OCI-LY7 (cell line): ENCODE data around the gene LOX.

Experiments used
- EZH2phosphoT487 ChIP-seq: fragments of 200-600 bp; sonication (generic); IDR thresholded peaks from 2 replicates; pipeline ENCODE4 v1.6.1; 2018; ENCODE audit warnings: low read depth, borderline replicate concordance, mild to moderate bottlenecking, mixed run types, antibody characterized with exemption, low read length, moderate library complexity, mixed read lengths
- TF ChIP-seq, protein P1 (sequence below): fragments of 200-600 bp; sonication (generic); conservative IDR thresholded peaks from 2 replicates; pipeline ENCODE4 v1.5.1; 2014; ENCODE audit warnings: mild to moderate bottlenecking, antibody characterized with exemption, low read length, moderate library complexity, mixed read lengths

- TF ChIP-seq, protein P1, sequence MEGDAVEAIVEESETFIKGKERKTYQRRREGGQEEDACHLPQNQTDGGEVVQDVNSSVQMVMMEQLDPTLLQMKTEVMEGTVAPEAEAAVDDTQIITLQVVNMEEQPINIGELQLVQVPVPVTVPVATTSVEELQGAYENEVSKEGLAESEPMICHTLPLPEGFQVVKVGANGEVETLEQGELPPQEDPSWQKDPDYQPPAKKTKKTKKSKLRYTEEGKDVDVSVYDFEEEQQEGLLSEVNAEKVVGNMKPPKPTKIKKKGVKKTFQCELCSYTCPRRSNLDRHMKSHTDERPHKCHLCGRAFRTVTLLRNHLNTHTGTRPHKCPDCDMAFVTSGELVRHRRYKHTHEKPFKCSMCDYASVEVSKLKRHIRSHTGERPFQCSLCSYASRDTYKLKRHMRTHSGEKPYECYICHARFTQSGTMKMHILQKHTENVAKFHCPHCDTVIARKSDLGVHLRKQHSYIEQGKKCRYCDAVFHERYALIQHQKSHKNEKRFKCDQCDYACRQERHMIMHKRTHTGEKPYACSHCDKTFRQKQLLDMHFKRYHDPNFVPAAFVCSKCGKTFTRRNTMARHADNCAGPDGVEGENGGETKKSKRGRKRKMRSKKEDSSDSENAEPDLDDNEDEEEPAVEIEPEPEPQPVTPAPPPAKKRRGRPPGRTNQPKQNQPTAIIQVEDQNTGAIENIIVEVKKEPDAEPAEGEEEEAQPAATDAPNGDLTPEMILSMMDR = no peak
- TF ChIP-seq EZH2phosphoT487 = no peak
Measured at GRCh38 chr5:122078116-122079110, at the start of gene LOX.
